ENCODE measurements around the gene IVL. TPM values are rescaled to one million over a fixed set of nuclear protein-coding genes. Genes with fewer than 3 reads are reported as not detected.

Gene IVL
- total and polyA plus RNA-seq, 2 donors = 0.57 to 16.6 TPM

DNA sequence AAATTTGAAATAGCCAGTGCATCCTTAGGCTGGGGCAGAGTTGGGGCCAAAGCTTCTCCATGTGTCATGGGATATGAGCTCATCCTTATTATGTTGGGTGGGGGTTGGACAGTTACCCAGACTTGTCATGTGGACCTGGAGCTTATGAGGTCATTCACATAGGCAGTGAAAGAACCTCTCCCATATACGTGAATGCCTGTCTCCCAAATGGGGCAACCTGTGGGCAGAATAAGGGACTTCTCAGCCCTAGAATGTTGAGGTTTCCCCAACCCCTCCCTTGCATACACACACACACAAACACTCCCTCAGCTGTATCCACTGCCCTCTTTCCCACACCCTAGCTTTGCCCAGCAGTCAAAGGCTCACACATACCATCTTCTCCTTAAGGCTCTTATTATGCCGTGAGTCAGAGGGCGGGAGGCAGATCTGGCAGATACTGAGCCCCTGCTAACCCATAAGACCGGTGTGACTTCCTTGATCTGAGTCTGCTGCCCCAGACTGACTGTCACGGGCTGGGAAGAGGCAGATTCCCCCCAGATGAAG is 2.3 kb upstream of the IVL start:
- Histone ChIP-seq H3K4me3 (ENCODE audit: low read length in 2 of 2) (no peak overlapping the region), H3K27ac (ENCODE audit: low read depth in 1 of 2, low read length in 1 of 2) (no peak overlapping the region), H3K27me3 (ENCODE audit: control insufficient read depth in 2 of 2, insufficient read depth in 1 of 2, low read length in 1 of 2) (no peaks in the 10 kb centered on the region), H3K9me3 (ENCODE audit: control insufficient read depth in 2 of 2, insufficient read depth in 1 of 2, low read length in 1 of 2) (no peaks in the 10 kb centered on the region), H3K4me1 (ENCODE audit: control insufficient read depth in 2 of 2, insufficient read depth in 2 of 2, low read length in 2 of 2) (no peaks in the 10 kb centered on the region), H3K36me3 (ENCODE audit: control insufficient read depth in 2 of 2, insufficient read depth in 2 of 2, low read length in 1 of 2) (no peaks in the 10 kb centered on the region)
- DNase-seq (ENCODE audit: low read depth in 6 of 9, low spot score in 9 of 9) = no peak
- 83% methylated on average over 5 of the region's 5 CpGs for WGBS

DNA sequence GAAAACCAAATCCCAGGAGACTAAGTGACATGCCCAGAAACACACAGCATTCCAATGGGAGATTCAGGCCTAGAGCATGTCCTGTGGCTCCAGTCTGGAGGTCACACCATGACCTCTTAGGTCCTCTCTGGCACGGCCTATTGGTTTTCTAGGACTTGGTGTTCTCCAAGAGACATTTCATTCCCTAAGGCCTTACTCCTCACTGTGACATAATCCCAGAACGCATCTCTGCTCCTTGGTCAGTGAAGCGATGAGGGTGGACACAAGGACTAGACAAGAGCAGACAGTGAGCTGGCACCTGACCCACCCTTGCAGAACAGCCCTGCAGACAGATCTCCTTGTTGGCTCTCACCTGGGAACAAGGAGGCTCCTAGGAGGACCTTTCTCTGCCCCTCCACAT is 860 bp downstream of the IVL start:
- 91% methylated on average over 3 of the region's 3 CpGs for WGBS
- Histone ChIP-seq H3K36me3 (ENCODE audit: control insufficient read depth in 2 of 2, insufficient read depth in 2 of 2, low read length in 1 of 2) (no peaks in the 10 kb centered on the region), H3K27me3 (ENCODE audit: control insufficient read depth in 2 of 2, insufficient read depth in 1 of 2, low read length in 1 of 2) (no peaks in the 10 kb centered on the region), H3K4me1 (ENCODE audit: control insufficient read depth in 2 of 2, insufficient read depth in 2 of 2, low read length in 2 of 2) (no peaks in the 10 kb centered on the region), H3K9me3 (ENCODE audit: control insufficient read depth in 2 of 2, insufficient read depth in 1 of 2, low read length in 1 of 2) (no peaks in the 10 kb centered on the region), H3K27ac (ENCODE audit: low read depth in 1 of 2, low read length in 1 of 2) (no peak overlapping the region), H3K4me3 (ENCODE audit: low read length in 2 of 2) (no peak overlapping the region)
- DNase-seq (ENCODE audit: low read depth in 6 of 9, low spot score in 9 of 9) = no peak

- Histone ChIP-seq H3K27ac (ENCODE audit: low read depth in 1 of 2, low read length in 1 of 2) (no peak overlapping the region), H3K9me3 (ENCODE audit: control insufficient read depth in 2 of 2, insufficient read depth in 1 of 2, low read length in 1 of 2) (no peaks in the 10 kb centered on the region)
These were observed 4.1 kb downstream of the IVL start for GRCh38 chr1:152912471-152912870.

GRCh38 chr1:152912900-152913299 is 4.6 kb downstream of the IVL start:
- H3K4me3 ChIP-seq (ENCODE audit: low read length in 2 of 2) = no peak overlapping the region
- 63% methylated on average over 5 of the region's 5 CpGs for WGBS
- no peaks in the 10 kb centered on the region for H3K27me3 ChIP-seq (ENCODE audit: control insufficient read depth in 2 of 2, insufficient read depth in 1 of 2, low read length in 1 of 2)
- no peaks in the 10 kb centered on the region for H3K36me3 ChIP-seq (ENCODE audit: control insufficient read depth in 2 of 2, insufficient read depth in 2 of 2, low read length in 1 of 2)
- H3K4me1 ChIP-seq (ENCODE audit: control insufficient read depth in 2 of 2, insufficient read depth in 2 of 2, low read length in 2 of 2) = no peaks in the 10 kb centered on the region
- no peak for DNase-seq (ENCODE audit: low read depth in 6 of 9, low spot score in 9 of 9)
- no peak overlapping the region for H3K27ac ChIP-seq (ENCODE audit: low read depth in 1 of 2, low read length in 1 of 2)
- no peaks in the 10 kb centered on the region for H3K9me3 ChIP-seq (ENCODE audit: control insufficient read depth in 2 of 2, insufficient read depth in 1 of 2, low read length in 1 of 2)

More at GRCh38 chr1:152912471-152912870, 4.1 kb downstream of the IVL start:
- 88% methylated on average over 1 of the region's 1 CpG for WGBS
- Histone ChIP-seq H3K27me3 (ENCODE audit: control insufficient read depth in 2 of 2, insufficient read depth in 1 of 2, low read length in 1 of 2) (no peaks in the 10 kb centered on the region), H3K4me1 (ENCODE audit: control insufficient read depth in 2 of 2, insufficient read depth in 2 of 2, low read length in 2 of 2) (no peaks in the 10 kb centered on the region), H3K36me3 (ENCODE audit: control insufficient read depth in 2 of 2, insufficient read depth in 2 of 2, low read length in 1 of 2) (no peaks in the 10 kb centered on the region), H3K4me3 (ENCODE audit: low read length in 2 of 2) (no peak overlapping the region)
- DNase-seq (ENCODE audit: low read depth in 6 of 9, low spot score in 9 of 9) = no peak

DNA sequence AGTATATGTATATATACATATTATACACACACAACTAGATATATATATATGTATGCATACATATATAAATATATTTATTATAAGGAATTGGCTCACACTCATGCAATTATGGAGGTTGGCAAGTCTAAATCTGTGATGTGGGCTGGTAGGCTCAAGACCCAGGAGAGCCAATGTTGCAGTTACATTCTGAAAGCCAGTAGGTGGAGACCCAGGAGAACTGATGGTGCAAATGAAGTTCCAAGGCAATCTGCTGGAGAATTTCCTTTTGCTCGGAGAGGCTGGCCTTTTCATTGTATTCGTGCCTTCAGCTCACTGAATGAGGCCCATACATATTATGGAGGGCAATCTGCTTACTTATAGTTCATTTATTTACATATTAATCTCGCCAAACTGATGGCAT is 9.4 kb downstream of the IVL start:
- no peaks in the 10 kb centered on the region for H3K27me3 ChIP-seq (ENCODE audit: control insufficient read depth in 2 of 2, insufficient read depth in 1 of 2, low read length in 1 of 2)
- WGBS = 33% methylated on average over 3 of the region's 3 CpGs
- DNase-seq (ENCODE audit: low read depth in 6 of 9, low spot score in 9 of 9) = no peak

DNA sequence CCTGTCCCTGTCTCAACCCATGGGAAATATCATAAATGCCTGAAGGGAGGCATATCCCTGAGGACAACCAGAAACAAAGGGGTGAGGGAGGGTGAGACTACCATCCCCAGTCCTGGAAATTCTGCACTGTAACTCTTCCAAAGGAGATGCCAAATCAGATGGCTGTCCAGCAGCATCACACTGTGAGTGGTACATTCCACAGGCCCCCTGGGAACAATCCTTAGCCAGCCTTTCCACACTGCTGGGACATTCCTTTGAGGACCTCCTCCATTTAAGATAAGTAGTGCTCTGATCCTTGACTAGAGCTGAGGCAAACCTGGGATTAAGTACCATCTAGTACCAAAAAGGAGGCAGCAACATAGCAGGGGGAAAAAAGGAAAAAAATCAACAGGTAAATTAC is 10.7 kb downstream of the IVL start:
- Histone ChIP-seq H3K4me1 (ENCODE audit: control insufficient read depth in 2 of 2, insufficient read depth in 2 of 2, low read length in 2 of 2) (no peaks in the 10 kb centered on the region), H3K36me3 (ENCODE audit: control insufficient read depth in 2 of 2, insufficient read depth in 2 of 2, low read length in 1 of 2) (no peaks in the 10 kb centered on the region), H3K4me3 (ENCODE audit: low read length in 2 of 2) (no peak overlapping the region), H3K27me3 (ENCODE audit: control insufficient read depth in 2 of 2, insufficient read depth in 1 of 2, low read length in 1 of 2) (no peaks in the 10 kb centered on the region), H3K9me3 (ENCODE audit: control insufficient read depth in 2 of 2, insufficient read depth in 1 of 2, low read length in 1 of 2) (no peaks in the 10 kb centered on the region), H3K27ac (ENCODE audit: low read depth in 1 of 2, low read length in 1 of 2) (no peak overlapping the region)
- no peak for DNase-seq (ENCODE audit: low read depth in 6 of 9, low spot score in 9 of 9)

More for the DNA sequence above, 9.4 kb downstream of the IVL start:
- H3K36me3 ChIP-seq (ENCODE audit: control insufficient read depth in 2 of 2, insufficient read depth in 2 of 2, low read length in 1 of 2) = no peaks in the 10 kb centered on the region
- no peaks in the 10 kb centered on the region for H3K9me3 ChIP-seq (ENCODE audit: control insufficient read depth in 2 of 2, insufficient read depth in 1 of 2, low read length in 1 of 2)
- no peaks in the 10 kb centered on the region for H3K4me1 ChIP-seq (ENCODE audit: control insufficient read depth in 2 of 2, insufficient read depth in 2 of 2, low read length in 2 of 2)
- H3K4me3 ChIP-seq (ENCODE audit: low read length in 2 of 2) = no peak overlapping the region
- H3K27ac ChIP-seq (ENCODE audit: low read depth in 1 of 2, low read length in 1 of 2) = no peak overlapping the region

GRCh38 chr1:152924191-152924590 is 15.8 kb downstream of the IVL start:
- Histone ChIP-seq H3K36me3 (ENCODE audit: control insufficient read depth in 2 of 2, insufficient read depth in 2 of 2, low read length in 1 of 2) (no peaks in the 10 kb centered on the region), H3K4me3 (ENCODE audit: low read length in 2 of 2) (no peak overlapping the region), H3K27ac (ENCODE audit: low read depth in 1 of 2, low read length in 1 of 2) (no peak overlapping the region), H3K4me1 (ENCODE audit: control insufficient read depth in 2 of 2, insufficient read depth in 2 of 2, low read length in 2 of 2) (no peaks in the 10 kb centered on the region), H3K9me3 (ENCODE audit: control insufficient read depth in 2 of 2, insufficient read depth in 1 of 2, low read length in 1 of 2) (no peaks in the 10 kb centered on the region), H3K27me3 (ENCODE audit: control insufficient read depth in 2 of 2, insufficient read depth in 1 of 2, low read length in 1 of 2) (no peaks in the 10 kb centered on the region)
- no peak for DNase-seq (ENCODE audit: low read depth in 6 of 9, low spot score in 9 of 9)
- 69% methylated on average over 2 of the region's 2 CpGs for WGBS

DNA sequence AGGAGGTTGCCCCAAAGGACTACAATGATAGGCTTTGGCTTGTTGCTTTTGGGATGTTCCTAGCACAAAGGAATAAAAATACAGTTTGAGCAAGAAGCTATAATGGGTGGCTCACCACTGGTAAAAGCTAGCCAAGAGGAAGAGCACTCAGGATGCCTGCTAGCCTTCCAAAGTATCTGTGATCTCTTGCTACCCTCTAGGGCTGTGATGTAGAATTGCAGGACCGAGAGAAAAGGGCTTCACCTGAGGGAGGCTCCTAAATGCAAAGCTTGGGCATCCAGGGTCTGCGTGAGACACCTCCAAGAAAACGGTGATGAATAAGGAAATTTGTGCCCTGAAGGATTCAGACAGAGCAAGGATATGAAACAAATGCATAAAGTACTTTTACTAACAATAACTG is 17.7 kb downstream of the IVL start:
- H3K9me3 ChIP-seq (ENCODE audit: control insufficient read depth in 2 of 2, insufficient read depth in 1 of 2, low read length in 1 of 2) = no peaks in the 10 kb centered on the region
- DNase-seq (ENCODE audit: low read depth in 6 of 9, low spot score in 9 of 9) = no peak
- H3K27me3 ChIP-seq (ENCODE audit: control insufficient read depth in 2 of 2, insufficient read depth in 1 of 2, low read length in 1 of 2) = no peaks in the 10 kb centered on the region
- WGBS = 68% methylated on average over 3 of the region's 3 CpGs
- no peak overlapping the region for H3K27ac ChIP-seq (ENCODE audit: low read depth in 1 of 2, low read length in 1 of 2)
- no peak overlapping the region for H3K4me3 ChIP-seq (ENCODE audit: low read length in 2 of 2)
- no peaks in the 10 kb centered on the region for H3K4me1 ChIP-seq (ENCODE audit: control insufficient read depth in 2 of 2, insufficient read depth in 2 of 2, low read length in 2 of 2)
- H3K36me3 ChIP-seq (ENCODE audit: control insufficient read depth in 2 of 2, insufficient read depth in 2 of 2, low read length in 1 of 2) = no peaks in the 10 kb centered on the region

- no peak overlapping the region for H3K27ac ChIP-seq (ENCODE audit: low read depth in 1 of 2, low read length in 1 of 2)
- no peaks in the 10 kb centered on the region for H3K36me3 ChIP-seq (ENCODE audit: control insufficient read depth in 2 of 2, insufficient read depth in 2 of 2, low read length in 1 of 2)
- no peaks in the 10 kb centered on the region for H3K27me3 ChIP-seq (ENCODE audit: control insufficient read depth in 2 of 2, insufficient read depth in 1 of 2, low read length in 1 of 2)
- WGBS = 92% methylated on average over 3 of the region's 3 CpGs
- H3K4me3 ChIP-seq (ENCODE audit: low read length in 2 of 2) = no peak overlapping the region
- no peaks in the 10 kb centered on the region for H3K9me3 ChIP-seq (ENCODE audit: control insufficient read depth in 2 of 2, insufficient read depth in 1 of 2, low read length in 1 of 2)
- no peaks in the 10 kb centered on the region for H3K4me1 ChIP-seq (ENCODE audit: control insufficient read depth in 2 of 2, insufficient read depth in 2 of 2, low read length in 2 of 2)
- no peak for DNase-seq (ENCODE audit: low read depth in 6 of 9, low spot score in 9 of 9)
These were observed 20.3 kb downstream of the IVL start for GRCh38 chr1:152928671-152929070.

Measured in thymus (tissue), 11 donors.